ENCODE data around the gene CAMSAP3.
A peak's percentile ranks its signal among the peaks of the same experiment; 100 is the strongest.

The CAMSAP3 gene

GRCh38 chr19:7595466-7596133, at the start of gene CAMSAP3:
CAMSAP3 (plus strand) TSS chr19:7595863; CDS start chr19:7596003, 140 bp downstream.
- no peak for TF ChIP-seq CTCF (IDR thresholded peaks at IDR 0.05; ENCODE audit: borderline replicate concordance, control extremely low read depth, extremely low read depth, insufficient read depth, missing control alignments)
- DNase-seq (ENCODE audit: low spot score), result peak; percentile 85
- in situ Hi-C loops (cut with MboI; ENCODE audit: low sequenced_read_pairs, unreplicated experiment), result no loop called here

- TF ChIP-seq CTCF (IDR thresholded peaks at IDR 0.05; ENCODE audit: borderline replicate concordance, control extremely low read depth, extremely low read depth, insufficient read depth, missing control alignments), result no peak
- in situ Hi-C loops (cut with MboI; ENCODE audit: low sequenced_read_pairs, unreplicated experiment), result no loop called here
- DNase-seq (ENCODE audit: low spot score), result no peak
Observed at GRCh38 chr19:7545904-7546303, 49.8 kb upstream of the CAMSAP3 start.

GRCh38 chr19:7547159-7547558, 48.5 kb upstream of the CAMSAP3 start:
- no peak for TF ChIP-seq CTCF (IDR thresholded peaks at IDR 0.05; ENCODE audit: borderline replicate concordance, control extremely low read depth, extremely low read depth, insufficient read depth, missing control alignments)
- in situ Hi-C loops (cut with MboI; ENCODE audit: low sequenced_read_pairs, unreplicated experiment), result no loop called here
- DNase-seq (ENCODE audit: low spot score), result no peak

- no peak for TF ChIP-seq CTCF (IDR thresholded peaks at IDR 0.05; ENCODE audit: borderline replicate concordance, control extremely low read depth, extremely low read depth, insufficient read depth, missing control alignments)
- no peak for DNase-seq (ENCODE audit: low spot score)
- in situ Hi-C loops (cut with MboI; ENCODE audit: low sequenced_read_pairs, unreplicated experiment), result no loop called here
Observed at GRCh38 chr19:7549429-7550148, 46.1 kb upstream of the CAMSAP3 start.

- in situ Hi-C loops (cut with MboI; ENCODE audit: low sequenced_read_pairs, unreplicated experiment), result no loop called here
- TF ChIP-seq CTCF (IDR thresholded peaks at IDR 0.05; ENCODE audit: borderline replicate concordance, control extremely low read depth, extremely low read depth, insufficient read depth, missing control alignments), result no peak
- no peak for DNase-seq (ENCODE audit: low spot score)
Observed at GRCh38 chr19:7550169-7550770, 45.4 kb upstream of the CAMSAP3 start.

GRCh38 chr19:7550987-7551761, 44.5 kb upstream of the CAMSAP3 start:
- DNase-seq (ENCODE audit: low spot score), result peak; percentile 71
- in situ Hi-C loops (cut with MboI; ENCODE audit: low sequenced_read_pairs, unreplicated experiment), result no loop called here
- TF ChIP-seq CTCF (IDR thresholded peaks at IDR 0.05; ENCODE audit: borderline replicate concordance, control extremely low read depth, extremely low read depth, insufficient read depth, missing control alignments), result no peak

Measured in GM13976 (cell line).